ENCODE results near the gene ACAD8.

- TF ChIP-seq CTCF (IDR thresholded peaks at IDR 0.05; ENCODE audit: low read length) (no peak), EZH2 (optimal IDR thresholded peaks at IDR 0.05; ENCODE audit: low read depth, low read length) (no peak), EZH2phosphoT487 (IDR thresholded peaks at IDR 0.05; ENCODE audit: low read length) (no peak)
Measured at GRCh38 chr11:134266841-134267251, 13.5 kb downstream of the ACAD8 start.

All from MM.1S (cell line).